DMS79 (cell line): Measurements from ENCODE around the gene TMPRSS12.
"Not testable (repeated sequence)": the region's sequence is repeated elsewhere in the genome, so short reads cannot be mapped to it uniquely, and the experiment has no call there.

Source experiments
- DNase-seq: peaks from one replicate; lab custom pipeline; 2025; lab: John Stamatoyannopoulos, UW

TMPRSS12 gene

GRCh38 chr12:50842637-50843493 lies at the start of gene TMPRSS12:
TSS of gene TMPRSS12 (plus strand) at chr12:50842926. CDS start at chr12:50842965, 39 bp downstream.
- DNase-seq = no peak

- DNase-seq = no peak
These were observed 42.8 kb upstream of the TMPRSS12 start for GRCh38 chr12:50799908-50800307.

GRCh38 chr12:50803230-50803875 lies 39.4 kb upstream of the TMPRSS12 start:
- DNase-seq = no peak

- no peak for DNase-seq
These were observed 36.5 kb upstream of the TMPRSS12 start for GRCh38 chr12:50806176-50806575.

- DNase-seq = not testable (repeated sequence)
These were observed 33.6 kb upstream of the TMPRSS12 start for GRCh38 chr12:50809131-50809530.

- not testable (repeated sequence) for DNase-seq
These were observed 27.8 kb upstream of the TMPRSS12 start for GRCh38 chr12:50814921-50815320.

GRCh38 chr12:50820177-50820576 lies 22.5 kb upstream of the TMPRSS12 start:
- DNase-seq = no peak

GRCh38 chr12:50822082-50822481 lies 20.6 kb upstream of the TMPRSS12 start:
- no peak for DNase-seq

- not testable (repeated sequence) for DNase-seq
These were observed 19.0 kb upstream of the TMPRSS12 start for GRCh38 chr12:50823724-50824123.

GRCh38 chr12:50824914-50825313 lies 17.8 kb upstream of the TMPRSS12 start:
- DNase-seq = no peak

GRCh38 chr12:50825372-50825838 lies 17.3 kb upstream of the TMPRSS12 start:
- DNase-seq = peak; percentile 3

GRCh38 chr12:50828121-50828520 lies 14.6 kb upstream of the TMPRSS12 start:
- DNase-seq = no peak

- DNase-seq = no peak
These were observed 13.8 kb upstream of the TMPRSS12 start for GRCh38 chr12:50828886-50829285.

- not testable (repeated sequence) for DNase-seq
These were observed 8.9 kb upstream of the TMPRSS12 start for GRCh38 chr12:50833801-50834200.

GRCh38 chr12:50839042-50839441 lies 3.7 kb upstream of the TMPRSS12 start:
- DNase-seq = no peak

GRCh38 chr12:50840809-50841487 lies 1.8 kb upstream of the TMPRSS12 start:
- no peak for DNase-seq

- no peak for DNase-seq
These were observed 802 bp upstream of the TMPRSS12 start for GRCh38 chr12:50841716-50842531.

- DNase-seq = no peak
These were observed 2.4 kb downstream of the TMPRSS12 start for GRCh38 chr12:50845021-50845647.

- no peak for DNase-seq
These were observed 6.2 kb downstream of the TMPRSS12 start for GRCh38 chr12:50848963-50849362.

GRCh38 chr12:50855218-50855617 lies 12.5 kb downstream of the TMPRSS12 start:
- not testable (repeated sequence) for DNase-seq

- DNase-seq = not testable (repeated sequence)
These were observed 13.0 kb downstream of the TMPRSS12 start for GRCh38 chr12:50855679-50856078.
